Smooth muscle cell (in vitro differentiated cells): Measurements from ENCODE around the gene STPG4. TPM values are rescaled to one million over a fixed set of nuclear protein-coding genes. Genes with fewer than 3 reads are reported as not detected.

ENCODE experiments used
- DNase-seq: peaks from one replicate; lab custom pipeline; 2025; ENCODE audit not compliant: unreplicated experiment; lab: John Stamatoyannopoulos, UW
- H2AFZ ChIP-seq: fragments of 200-600 bp; sonication (generic); 2 replicates; pipeline ENCODE4 v1.6.0; 2016; ENCODE audit warnings: antibody characterized with exemption, low read depth, mild to moderate bottlenecking
- H3F3A ChIP-seq: fragments of 200-600 bp; sonication (generic); 2 replicates; pipeline ENCODE4 v1.6.0; 2017; ENCODE audit warnings: antibody characterized with exemption, low read depth
- H3K27ac ChIP-seq: fragments of 200-600 bp; sonication (generic); 2 replicates; pipeline ENCODE4 v1.5.1; 2016; ENCODE audit warnings: low read depth, mild to moderate bottlenecking
- H3K27me3 ChIP-seq: fragments of 200-600 bp; sonication (generic); 2 replicates; pipeline ENCODE4 v1.6.1; 2016; ENCODE audit warnings: low read depth, mild to moderate bottlenecking
- H3K36me3 ChIP-seq: fragments of 200-600 bp; sonication (generic); 2 replicates; pipeline ENCODE4 v1.5.1; 2016; ENCODE audit warnings: low read depth
- H3K4me1 ChIP-seq: fragments of 200-600 bp; sonication (generic); 2 replicates; pipeline ENCODE4 v1.5.1; 2016; ENCODE audit warnings: low read depth
- H3K4me2 ChIP-seq: fragments of 200-600 bp; sonication (generic); 2 replicates; pipeline ENCODE4 v1.6.0; 2016; ENCODE audit warnings: mild to moderate bottlenecking
- H3K4me3 ChIP-seq: fragments of 200-600 bp; sonication (generic); 2 replicates; pipeline ENCODE4 v1.5.1; 2016; ENCODE audit warnings: mild to moderate bottlenecking
- H3K79me2 ChIP-seq: fragments of 200-600 bp; sonication (generic); 2 replicates; pipeline ENCODE4 v1.6.0; 2016; ENCODE audit warnings: low read depth, mild to moderate bottlenecking
- H3K9ac ChIP-seq: fragments of 200-600 bp; sonication (generic); 2 replicates; pipeline ENCODE4 v1.6.0; 2016; ENCODE audit warnings: low read depth
- H3K9me3 ChIP-seq: fragments of 200-600 bp; sonication (generic); replicated peaks from 2 replicates; pipeline ENCODE4 v1.5.1; 2016; ENCODE audit warnings: low read depth
- H4K20me1 ChIP-seq: fragments of 200-600 bp; sonication (generic); 2 replicates; pipeline ENCODE4 v1.6.0; 2016; ENCODE audit warnings: low read depth
- WGBS: methylation state at CpG from one replicate; pipeline ENCODE4 v1.1.7; 2016; ENCODE audit warnings: low lambda C conversion rate; 5-methylcytosine and 5-hydroxymethylcytosine counted together
- polyA plus RNA-seq: library from polyadenylated mRNA; unstranded; fragments of >200 nt; fragmentation: Nextera tagmentation; extraction: Ambion mirVana; gene quantifications from 2 replicates; pipeline ENCODE4 v1.2.1, GENCODE V29; 2016
- total RNA-seq: library from RNA; depleted of rRNA; stranded (reverse); fragments of >200 nt; gene quantifications from 2 replicates; pipeline ENCODE4 v1.2.3, GENCODE V29; 2014
- TF ChIP-seq, protein P1 (sequence below): fragments of 200-600 bp; sonication (generic); IDR thresholded peaks from 2 replicates; pipeline ENCODE4 v1.5.1; 2017; ENCODE audit warnings: borderline replicate concordance, mild to moderate bottlenecking, antibody characterized with exemption; ENCODE audit not compliant: insufficient read depth, poor library complexity, severe bottlenecking

The STPG4 gene
- total and polyA plus RNA-seq, 2 experiments from 2014 or later: 0.54 TPM; not detected in 1

GRCh38 chr2:47067788-47068407, 87.2 kb downstream of the STPG4 start:
- Histone ChIP-seq H3K4me2 (no peak overlapping the region), H3K27me3 (no peaks in the 10 kb centered on the region), H3K36me3 (no peaks in the 10 kb centered on the region), H3K4me3 (no peak overlapping the region), H3K4me1 (peaks cover 33% of the 10 kb centered on the region), H3K9me3 (no peaks in the 10 kb centered on the region), H3K27ac (no peak overlapping the region), H4K20me1 (no peaks in the 10 kb centered on the region), H3F3A (peaks cover 29% of the 10 kb centered on the region), H3K9ac (no peak overlapping the region), H2AFZ (no peak overlapping the region), H3K79me2 (no peaks in the 10 kb centered on the region)
- WGBS: 97% methylated on average over 13 of the region's 14 CpGs
- DNase-seq: no peak
- TF ChIP-seq, protein P1, sequence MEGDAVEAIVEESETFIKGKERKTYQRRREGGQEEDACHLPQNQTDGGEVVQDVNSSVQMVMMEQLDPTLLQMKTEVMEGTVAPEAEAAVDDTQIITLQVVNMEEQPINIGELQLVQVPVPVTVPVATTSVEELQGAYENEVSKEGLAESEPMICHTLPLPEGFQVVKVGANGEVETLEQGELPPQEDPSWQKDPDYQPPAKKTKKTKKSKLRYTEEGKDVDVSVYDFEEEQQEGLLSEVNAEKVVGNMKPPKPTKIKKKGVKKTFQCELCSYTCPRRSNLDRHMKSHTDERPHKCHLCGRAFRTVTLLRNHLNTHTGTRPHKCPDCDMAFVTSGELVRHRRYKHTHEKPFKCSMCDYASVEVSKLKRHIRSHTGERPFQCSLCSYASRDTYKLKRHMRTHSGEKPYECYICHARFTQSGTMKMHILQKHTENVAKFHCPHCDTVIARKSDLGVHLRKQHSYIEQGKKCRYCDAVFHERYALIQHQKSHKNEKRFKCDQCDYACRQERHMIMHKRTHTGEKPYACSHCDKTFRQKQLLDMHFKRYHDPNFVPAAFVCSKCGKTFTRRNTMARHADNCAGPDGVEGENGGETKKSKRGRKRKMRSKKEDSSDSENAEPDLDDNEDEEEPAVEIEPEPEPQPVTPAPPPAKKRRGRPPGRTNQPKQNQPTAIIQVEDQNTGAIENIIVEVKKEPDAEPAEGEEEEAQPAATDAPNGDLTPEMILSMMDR: no peak

DNA sequence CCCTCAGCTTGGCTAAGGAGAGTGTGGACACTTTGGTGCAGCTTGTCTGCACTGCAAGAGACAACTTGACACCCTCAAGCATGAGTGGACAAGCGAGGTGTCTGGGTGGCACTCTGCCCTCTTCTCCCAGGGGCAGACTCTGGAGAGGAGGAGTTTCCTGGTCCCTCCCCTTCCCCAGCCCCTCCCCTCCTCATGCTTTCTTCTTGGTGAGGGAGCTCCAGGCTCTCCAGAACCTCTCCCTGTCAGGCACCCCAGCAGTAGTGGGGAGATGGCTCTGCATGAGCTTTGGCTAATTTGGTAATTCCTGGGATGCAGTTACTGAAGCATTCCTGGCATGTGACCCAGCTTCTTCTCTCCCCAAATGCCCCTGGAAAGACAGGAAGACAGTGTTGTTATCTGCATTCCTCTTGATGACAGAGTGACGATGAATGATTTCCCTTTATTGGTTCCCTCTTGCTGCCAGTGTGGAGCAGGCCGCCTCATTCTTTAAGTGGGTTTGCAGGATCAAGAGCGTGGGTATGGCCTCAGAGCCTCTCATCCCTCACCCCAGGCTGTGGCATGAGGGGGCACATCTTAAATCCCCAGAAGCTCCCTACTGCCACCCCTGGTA, 89.2 kb downstream of the STPG4 start:
- H3K27me3 ChIP-seq: no peaks in the 10 kb centered on the region
- 29% methylated on average over 4 of the region's 4 CpGs for WGBS
- H3K36me3 ChIP-seq: no peaks in the 10 kb centered on the region
- H2AFZ ChIP-seq: no peak overlapping the region
- H3K4me2 ChIP-seq: peak overlapping the region; percentile 51
- TF ChIP-seq, protein P1: no peak
- no peak overlapping the region for H3K4me3 ChIP-seq
- H3K9me3 ChIP-seq: no peaks in the 10 kb centered on the region
- no peaks in the 10 kb centered on the region for H3K79me2 ChIP-seq
- H4K20me1 ChIP-seq: no peaks in the 10 kb centered on the region
- DNase-seq: no peak
- H3K27ac ChIP-seq: no peak overlapping the region
- H3K4me1 ChIP-seq: peaks cover 41% of the 10 kb centered on the region
- no peak overlapping the region for H3K9ac ChIP-seq
- H3F3A ChIP-seq: peaks cover 30% of the 10 kb centered on the region

DNA sequence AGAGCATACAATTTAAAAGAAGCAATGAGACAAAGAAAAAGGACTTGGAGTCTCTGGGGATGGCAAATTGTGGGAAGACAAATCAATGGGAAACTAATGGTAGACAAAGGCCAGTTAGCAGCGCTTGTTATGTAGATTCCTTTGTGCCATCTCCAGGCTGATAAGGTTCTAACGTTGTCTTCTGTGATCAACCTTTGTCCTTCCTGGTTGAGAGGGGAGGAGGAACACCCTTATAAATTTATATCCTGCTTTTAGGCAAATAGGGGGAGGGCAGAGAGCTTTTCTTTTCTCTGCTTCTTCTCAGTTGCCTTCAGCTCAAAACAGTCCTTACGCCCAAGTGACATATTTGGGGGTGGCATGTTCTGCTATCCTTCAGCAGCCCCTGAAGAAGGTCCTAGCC, 89.8 kb downstream of the STPG4 start:
- peaks cover 26% of the 10 kb centered on the region for H3F3A ChIP-seq
- H3K27ac ChIP-seq: no peak overlapping the region
- H3K36me3 ChIP-seq: no peaks in the 10 kb centered on the region
- H3K9me3 ChIP-seq: no peaks in the 10 kb centered on the region
- 70% methylated on average over 3 of the region's 3 CpGs for WGBS
- no peaks in the 10 kb centered on the region for H3K79me2 ChIP-seq
- no peak overlapping the region for H2AFZ ChIP-seq
- H3K4me3 ChIP-seq: no peak overlapping the region
- H4K20me1 ChIP-seq: no peaks in the 10 kb centered on the region
- peaks cover 36% of the 10 kb centered on the region for H3K4me1 ChIP-seq
- DNase-seq: no peak
- H3K4me2 ChIP-seq: peak overlapping the region; percentile 51
- H3K9ac ChIP-seq: no peak overlapping the region
- TF ChIP-seq, protein P1: no peak
- H3K27me3 ChIP-seq: no peaks in the 10 kb centered on the region

DNA sequence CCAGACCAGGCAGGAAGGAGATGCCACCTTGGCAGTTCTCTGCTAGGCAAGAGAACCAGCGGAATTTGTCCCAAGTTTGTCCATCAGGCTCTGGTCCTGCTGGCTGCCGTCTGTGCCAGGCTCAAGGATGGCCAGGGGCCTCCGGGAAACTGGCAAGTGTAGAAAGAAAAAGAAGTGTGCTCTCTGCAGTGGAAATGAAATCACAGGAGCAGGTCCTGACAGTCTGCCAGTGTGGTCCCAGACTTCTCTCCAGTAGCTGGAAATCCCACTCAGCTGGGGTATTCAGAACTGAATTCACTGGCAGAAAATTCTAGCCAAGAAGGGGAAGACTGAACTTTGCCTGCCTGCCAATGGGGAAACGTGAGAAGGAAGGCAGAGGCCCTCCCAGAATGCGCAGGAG, 91.0 kb downstream of the STPG4 start:
- Histone ChIP-seq H3K27me3 (no peaks in the 10 kb centered on the region), H3K36me3 (no peaks in the 10 kb centered on the region), H3K27ac (peak overlapping the region; percentile 7), H2AFZ (no peak overlapping the region), H3K79me2 (no peaks in the 10 kb centered on the region), H3K9me3 (no peaks in the 10 kb centered on the region), H3K4me1 (peaks cover 23% of the 10 kb centered on the region), H3K4me3 (no peak overlapping the region), H3K9ac (no peak overlapping the region), H3F3A (peaks cover 20% of the 10 kb centered on the region), H3K4me2 (no peak overlapping the region), H4K20me1 (no peaks in the 10 kb centered on the region)
- DNase-seq: no peak
- 94% methylated on average over 5 of the region's 5 CpGs for WGBS
- TF ChIP-seq, protein P1: no peak
